SH-SY5Y (cell line): ENCODE data around the gene EFCAB8.

ENCODE experiments used
- GATA2 ChIP-seq: IDR thresholded peaks from 2 replicates; pipeline ENCODE4 v1.6.1; 2011; ENCODE audit warnings: mild to moderate bottlenecking, low read depth, low read length
- GATA3 ChIP-seq: IDR thresholded peaks from 2 replicates; pipeline ENCODE4 v1.6.1; 2011; ENCODE audit warnings: low read depth, mild to moderate bottlenecking, low read length, moderate library complexity

The EFCAB8 gene

GRCh38 chr20:32888636-32889035, 29.9 kb downstream of the EFCAB8 start:
- TF ChIP-seq GATA3 (no peak), GATA2 (no peak)

GRCh38 chr20:32889281-32889680, 30.6 kb downstream of the EFCAB8 start:
- TF ChIP-seq GATA2 (no peak), GATA3 (no peak)

GRCh38 chr20:32891491-32891890, 32.8 kb downstream of the EFCAB8 start:
- no peak for TF ChIP-seq GATA2
- TF ChIP-seq GATA3 = no peak

GRCh38 chr20:32891926-32892660, 33.4 kb downstream of the EFCAB8 start:
- TF ChIP-seq GATA3 = no peak
- no peak for TF ChIP-seq GATA2

- TF ChIP-seq GATA2 (no peak), GATA3 (no peak)
Measured at GRCh38 chr20:32893263-32894025, 34.7 kb downstream of the EFCAB8 start.

- TF ChIP-seq GATA3 (no peak), GATA2 (no peak)
Measured at GRCh38 chr20:32894026-32894483, 35.3 kb downstream of the EFCAB8 start.

GRCh38 chr20:32894711-32895355, 36.1 kb downstream of the EFCAB8 start:
- TF ChIP-seq GATA3 (no peak), GATA2 (no peak)

- TF ChIP-seq GATA2 (no peak), GATA3 (no peak)
Measured at GRCh38 chr20:32896521-32897280, 38.0 kb downstream of the EFCAB8 start.

- TF ChIP-seq GATA3 = no peak; the same call in 1 of the 2 replicates
- peak; percentile 83 for TF ChIP-seq GATA2
Measured at GRCh38 chr20:32898729-32899128, 40.0 kb downstream of the EFCAB8 start.

GRCh38 chr20:32902456-32903420, 44.0 kb downstream of the EFCAB8 start:
- TF ChIP-seq GATA2 (no peak), GATA3 (no peak)

GRCh38 chr20:32903666-32904175, 45.0 kb downstream of the EFCAB8 start:
- TF ChIP-seq GATA3 (no peak), GATA2 (no peak)

- TF ChIP-seq GATA2 = no peak
- TF ChIP-seq GATA3 = no peak
Measured at GRCh38 chr20:32906200-32906599, 47.5 kb downstream of the EFCAB8 start.
